ENCODE measurements around the gene CCDC27.

Gene CCDC27

DNA sequence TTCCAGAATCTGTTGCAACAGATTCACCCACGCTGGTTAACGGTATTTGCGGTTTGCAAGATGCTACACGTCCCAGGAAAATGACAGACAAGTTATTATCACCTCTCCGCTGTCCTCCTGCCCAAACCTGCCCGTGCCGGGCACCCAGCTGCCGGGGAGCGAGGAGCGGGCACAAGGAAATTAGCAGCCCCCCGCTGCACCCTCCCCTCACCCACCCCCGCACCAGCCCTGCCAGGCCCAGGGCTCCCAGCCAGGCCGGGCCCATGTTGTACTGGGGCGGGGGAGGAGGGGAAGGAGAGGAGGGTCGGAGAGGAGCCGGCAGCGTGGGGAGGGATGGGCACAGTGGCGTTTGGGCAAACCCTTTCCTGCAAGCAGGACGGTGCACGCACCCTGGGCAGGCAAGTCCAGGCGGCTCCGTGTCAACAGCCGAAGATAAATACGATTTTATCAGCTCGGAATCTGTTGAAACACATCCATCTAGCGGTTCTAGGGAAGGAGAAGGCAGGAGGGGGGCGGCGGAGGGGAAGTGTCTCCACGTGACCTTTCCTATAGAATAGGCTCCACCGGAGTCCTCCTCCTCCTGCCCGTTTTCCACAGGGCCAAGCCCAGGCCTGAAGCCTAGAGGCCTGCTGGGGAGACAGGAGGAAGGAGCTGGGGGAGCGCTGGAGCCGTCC lies 35.1 kb upstream of the CCDC27 start:
- no peak for DNase-seq (ENCODE audit: low read depth, low spot score)
- CTCF ChIA-PET = interaction anchor here (1.1 to 1.2 kb wide), 2 partner anchors 10 to 11 kb away, joined by 3 to 4 read pairs; no protein-coding TSS in a partner anchor
- no peak overlapping the region for H3K4me3 ChIP-seq (ENCODE audit: low read depth, low read length)
- TF ChIP-seq, protein P1, sequence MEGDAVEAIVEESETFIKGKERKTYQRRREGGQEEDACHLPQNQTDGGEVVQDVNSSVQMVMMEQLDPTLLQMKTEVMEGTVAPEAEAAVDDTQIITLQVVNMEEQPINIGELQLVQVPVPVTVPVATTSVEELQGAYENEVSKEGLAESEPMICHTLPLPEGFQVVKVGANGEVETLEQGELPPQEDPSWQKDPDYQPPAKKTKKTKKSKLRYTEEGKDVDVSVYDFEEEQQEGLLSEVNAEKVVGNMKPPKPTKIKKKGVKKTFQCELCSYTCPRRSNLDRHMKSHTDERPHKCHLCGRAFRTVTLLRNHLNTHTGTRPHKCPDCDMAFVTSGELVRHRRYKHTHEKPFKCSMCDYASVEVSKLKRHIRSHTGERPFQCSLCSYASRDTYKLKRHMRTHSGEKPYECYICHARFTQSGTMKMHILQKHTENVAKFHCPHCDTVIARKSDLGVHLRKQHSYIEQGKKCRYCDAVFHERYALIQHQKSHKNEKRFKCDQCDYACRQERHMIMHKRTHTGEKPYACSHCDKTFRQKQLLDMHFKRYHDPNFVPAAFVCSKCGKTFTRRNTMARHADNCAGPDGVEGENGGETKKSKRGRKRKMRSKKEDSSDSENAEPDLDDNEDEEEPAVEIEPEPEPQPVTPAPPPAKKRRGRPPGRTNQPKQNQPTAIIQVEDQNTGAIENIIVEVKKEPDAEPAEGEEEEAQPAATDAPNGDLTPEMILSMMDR (IDR thresholded peaks at IDR 0.05; ENCODE audit: insufficient read depth, low read length, missing control alignments) = no peak
- POLR2A ChIA-PET = no interaction called here

DNA sequence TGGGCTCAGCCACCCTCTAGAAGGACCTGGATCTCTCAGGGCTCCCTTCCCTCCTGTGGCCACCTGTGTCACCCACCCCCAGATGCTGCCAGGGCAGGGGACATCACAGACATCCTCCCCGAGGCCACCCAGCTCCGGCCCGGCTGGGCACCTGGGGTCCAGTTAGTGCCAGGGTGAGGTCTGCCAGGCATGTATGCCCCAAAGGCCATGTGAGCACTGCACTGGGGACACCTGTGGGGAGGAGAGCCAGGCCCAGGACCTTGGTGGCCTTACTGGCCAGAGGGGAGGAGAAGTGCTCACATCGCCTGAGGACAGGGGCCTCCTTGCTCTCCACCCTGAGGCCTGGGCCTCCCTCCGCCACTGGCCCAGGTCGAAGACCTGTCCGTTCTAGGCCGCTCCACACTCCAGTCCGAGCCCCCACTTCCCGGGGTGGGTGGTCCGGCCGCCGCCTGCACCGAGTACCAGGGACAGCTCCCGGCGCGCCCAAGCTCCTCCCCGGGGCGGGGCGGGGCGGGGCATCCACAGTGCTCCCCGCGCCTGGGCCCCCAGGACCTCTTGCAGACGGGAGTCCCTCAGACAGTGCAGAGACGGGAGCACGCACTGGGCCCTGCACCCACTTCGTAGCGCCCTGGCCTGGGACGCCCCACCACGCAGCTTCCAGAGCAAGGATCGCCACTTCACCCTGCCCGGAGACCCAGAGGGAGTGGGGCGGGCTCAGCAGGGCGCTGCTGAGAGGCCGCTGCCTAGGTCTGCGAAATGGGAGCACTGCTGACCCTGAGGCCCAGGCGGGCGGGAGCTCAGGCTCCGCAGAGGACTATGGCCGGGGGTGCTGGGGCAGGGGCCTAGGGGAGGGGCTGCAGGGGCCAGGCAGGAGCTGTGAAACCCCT lies 34.3 kb upstream of the CCDC27 start:
- DNase-seq (ENCODE audit: low read depth, low spot score) = no peak
- TF ChIP-seq, protein P1 (IDR thresholded peaks at IDR 0.05; ENCODE audit: insufficient read depth, low read length, missing control alignments) = no peak
- ChIA-PET POLR2A (no interaction called here), CTCF (interaction anchor here (1.1 to 1.2 kb wide), 2 partner anchors 10 to 11 kb away, joined by 3 to 4 read pairs; no protein-coding TSS in a partner anchor)
- no peak overlapping the region for H3K4me3 ChIP-seq (ENCODE audit: low read depth, low read length)

DNA sequence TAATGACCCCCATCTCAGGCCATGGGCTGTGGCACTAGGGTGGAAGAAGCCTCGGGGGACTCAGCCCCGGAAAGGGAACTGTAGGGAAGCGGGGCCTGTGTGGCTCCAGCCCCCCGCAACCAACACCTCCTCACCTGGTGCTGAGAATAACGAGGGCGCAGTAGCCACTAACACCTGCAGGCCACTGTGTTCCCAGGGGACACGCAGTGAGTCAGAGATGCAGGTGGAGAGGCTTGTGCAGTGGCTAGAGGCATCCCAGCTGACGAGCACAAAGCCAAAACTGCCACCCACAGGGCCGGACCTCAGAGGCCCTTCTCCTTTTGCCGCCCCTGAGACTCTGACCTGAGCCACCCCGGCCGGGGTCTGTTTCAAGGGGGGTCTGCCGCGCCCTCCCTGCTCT lies 33.5 kb upstream of the CCDC27 start:
- ChIA-PET POLR2A (no interaction called here), CTCF (no interaction called here)
- H3K4me3 ChIP-seq (ENCODE audit: low read depth, low read length) = no peak overlapping the region
- TF ChIP-seq, protein P1 (IDR thresholded peaks at IDR 0.05; ENCODE audit: insufficient read depth, low read length, missing control alignments) = no peak
- no peak for DNase-seq (ENCODE audit: low read depth, low spot score)

DNA sequence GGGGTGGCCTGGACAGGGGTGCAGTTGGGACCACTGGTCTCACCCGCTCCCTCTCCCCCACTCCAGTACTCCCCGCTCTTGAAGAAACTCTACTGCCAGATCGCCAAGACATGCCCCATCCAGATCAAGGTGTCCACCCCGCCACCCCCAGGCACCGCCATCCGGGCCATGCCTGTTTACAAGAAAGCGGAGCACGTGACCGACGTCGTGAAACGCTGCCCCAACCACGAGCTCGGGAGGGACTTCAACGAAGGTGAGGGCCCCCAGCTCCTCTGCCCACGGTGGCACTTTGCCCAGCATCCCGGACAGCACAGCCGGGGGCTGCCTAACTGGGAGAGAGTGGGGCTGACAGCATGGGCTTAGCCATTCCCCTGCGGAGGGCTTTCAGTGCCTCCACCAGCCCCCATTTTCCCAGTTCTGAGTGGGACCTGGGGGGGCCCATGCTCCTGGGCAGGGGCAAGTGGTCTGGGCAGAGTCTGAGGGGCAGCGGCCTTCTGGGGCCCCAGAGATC lies 30.2 kb upstream of the CCDC27 start:
- TF ChIP-seq, protein P1 (IDR thresholded peaks at IDR 0.05; ENCODE audit: insufficient read depth, low read length, missing control alignments) = no peak
- no peak overlapping the region for H3K4me3 ChIP-seq (ENCODE audit: low read depth, low read length)
- ChIA-PET POLR2A (no interaction called here), CTCF (interaction anchor here (0.8 to 2.0 kb wide), 4 partner anchors 10 to 18 kb away, joined by 3 to 5 read pairs (median 4); no protein-coding TSS in a partner anchor)
- no peak for DNase-seq (ENCODE audit: low read depth, low spot score)

DNA sequence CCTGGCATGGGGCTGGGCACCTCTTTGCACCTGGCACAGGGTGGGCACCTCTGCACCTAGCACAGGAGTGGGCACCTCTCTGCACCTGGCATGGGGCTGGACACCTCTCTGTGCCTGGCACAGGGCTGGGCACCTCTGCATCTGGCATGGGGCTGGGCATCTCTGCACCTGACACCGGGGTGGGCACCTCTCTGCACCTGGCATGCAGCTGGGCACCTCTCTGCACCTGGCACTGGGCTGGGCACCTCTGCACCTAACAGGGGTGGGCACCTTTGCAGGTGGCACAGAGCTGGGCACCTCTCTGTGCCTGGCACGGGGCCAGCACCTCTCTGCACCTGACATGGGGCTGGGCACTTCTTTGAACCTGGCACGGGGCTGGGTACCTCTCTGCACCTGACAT lies 29.4 kb upstream of the CCDC27 start:
- CTCF ChIA-PET = interaction anchor here (1.4 kb wide), 1 partner anchor 13 kb away, joined by 3 read pairs; no protein-coding TSS in a partner anchor
- TF ChIP-seq, protein P1 (IDR thresholded peaks at IDR 0.05; ENCODE audit: insufficient read depth, low read length, missing control alignments) = no peak
- no peak for DNase-seq (ENCODE audit: low read depth, low spot score)
- POLR2A ChIA-PET = no interaction called here
- no peak overlapping the region for H3K4me3 ChIP-seq (ENCODE audit: low read depth, low read length)

Data from AG04449 (cell line).